NB4 (cell line): Measurements from ENCODE around the gene FAM47E.

Experiments
- CTCF ChIP-seq: IDR thresholded peaks from one replicate; pipeline ENCODE4 v1.5.1; 2012; ENCODE audit warnings: low read depth, low read length
- POLR2A ChIP-seq: IDR thresholded peaks from 2 replicates; pipeline ENCODE4 v1.6.1; 2011; ENCODE audit warnings: mild to moderate bottlenecking; ENCODE audit not compliant: insufficient read length; ENCODE audit errors: extremely low read depth

DNA sequence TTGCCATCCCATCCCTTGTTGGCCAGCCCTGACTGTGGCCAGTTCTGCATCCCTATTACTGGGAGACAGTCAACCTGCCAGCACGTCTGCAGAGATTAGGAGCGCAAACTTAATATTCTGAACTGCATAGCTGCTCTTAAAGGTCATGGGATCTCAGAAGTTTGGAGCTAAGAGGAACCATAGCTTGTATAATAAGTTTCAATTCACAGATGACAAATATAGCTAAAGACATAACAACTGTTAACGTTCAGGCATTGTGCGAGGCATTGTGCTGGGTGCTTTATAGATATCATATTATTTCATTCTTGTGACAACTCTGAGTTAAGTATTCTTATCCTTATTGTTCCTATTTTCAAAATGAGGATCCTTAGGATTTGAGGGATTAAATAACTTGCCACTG is 41.6 kb upstream of the FAM47E start:
- TF ChIP-seq CTCF (no peak), POLR2A (no peak)
